Transverse colon (tissue), 4 donors: ENCODE data around the gene TBCA. TPM values are rescaled to one million over a fixed set of nuclear protein-coding genes. Genes with fewer than 3 reads are reported as not detected.

Experiments
- DNase-seq: peaks from one replicate; pipeline ENCODE4 v3.0.0-alpha.2; 2019
- H3K27ac ChIP-seq, 4 donors: fragments of 200-600 bp; sonication (generic); 2 replicates each; pipeline ENCODE4 v1.5.1; 2016 to 2018; ENCODE audit warnings: inconsistent platforms in 4 of 4
- H3K27me3 ChIP-seq: fragments of 200-600 bp; sonication (generic); 2 replicates; pipeline ENCODE4 v1.5.1; 2017; ENCODE audit warnings: inconsistent platforms
- H3K36me3 ChIP-seq, 4 donors: fragments of 200-600 bp; sonication (generic); 2 replicates each; pipeline ENCODE4 v1.5.1; 2017 to 2019; ENCODE audit warnings: inconsistent platforms in 4 of 4
- H3K4me1 ChIP-seq, 4 donors: fragments of 200-600 bp; sonication (generic); 2 replicates each; pipeline ENCODE4 v1.5.1; 2017 to 2020; ENCODE audit warnings: inconsistent platforms in 4 of 4
- H3K4me3 ChIP-seq, 4 donors: fragments of 200-600 bp; sonication (generic); 1 replicate in 1 of 4; 2 replicates in 3 of 4; pipeline versions ENCODE4 v1.5.1 to v1.6.1; 2017 to 2019; ENCODE audit warnings: inconsistent platforms in 4 of 4
- H3K9me3 ChIP-seq, 2 donors: fragments of 200-600 bp; sonication (generic); 2 replicates each; pipeline ENCODE4 v1.5.1; 2017 to 2019; ENCODE audit warnings: inconsistent platforms in 2 of 2
- CTCF ChIP-seq, 5 experiments: fragments of 200-600 bp in 3 of 5; fragments of 450-650 bp in 2 of 5; sonication (generic) in 3 of 5; IDR thresholded peaks; 1 replicate in 2 of 5; 2 replicates in 3 of 5; pipeline ENCODE4 v1.5.1; 2016 to 2017; ENCODE audit warnings: antibody characterized with exemption in 5 of 5, inconsistent platforms in 3 of 5, mild to moderate bottlenecking in 2 of 5, moderate library complexity in 1 of 5
- EP300 ChIP-seq: sonication (generic); formaldehyde crosslinking; IDR thresholded peaks from one replicate; pipeline ENCODE4 v1.6.1; 2017; ENCODE audit warnings: antibody characterized with exemption, low read depth
- POLR2A ChIP-seq: fragments of 450-650 bp; IDR thresholded peaks from one replicate; pipeline ENCODE4 v1.6.1; 2016; ENCODE audit warnings: antibody characterized with exemption, mild to moderate bottlenecking, moderate library complexity
- POLR2AphosphoS5 ChIP-seq, 3 donors: sonication (generic); formaldehyde crosslinking; IDR thresholded peaks; one replicate each; pipeline ENCODE4 v1.6.1; 2016; ENCODE audit warnings: antibody characterized with exemption in 3 of 3
- WGBS, 2 donors: methylation state at CpG; one replicate each; pipeline ENCODE4 v1.1.5; 2018; ENCODE audit warnings: low coverage in 1 of 2; 5-methylcytosine and 5-hydroxymethylcytosine counted together
- in situ Hi-C, 4 donors: fragments of 200-750 bp; cut with MboI; loops; one replicate each; pipeline versions ENCODE4 v1.15.0 to v1.15.1; 2017; ENCODE audit warnings: low sequenced_read_pairs in 3 of 4, low pct_ligation_motif_present in 1 of 4, low pct_unique_long_range_greater_than_20kb in 1 of 4
- intact Hi-C: fragments of 100-400 bp; cut with DNase I; formaldehyde crosslinking; loops from one replicate; pipeline ENCODE4 v1.15.1; 2023; ENCODE audit warnings: low total_unique reads
- total RNA-seq, 4 donors: library from RNA; depleted of rRNA; stranded (reverse); fragments of >200 nt; gene quantifications; one replicate each; pipeline ENCODE4 v1.1.0, GENCODE V29; 2016

Gene TBCA
- total RNA-seq, 4 donors from 2014 or later, result 16.1 to 125 (median 51.8) TPM

- peaks cover 76% of the 10 kb centered on the region for H3K27me3 ChIP-seq
- WGBS, 2 donors, result 21 to 31% methylated on average over 2 of the region's 2 CpGs
- H3K4me3 ChIP-seq, result no peak overlapping the region
- no peaks in the 10 kb centered on the region for H3K36me3 ChIP-seq
- no peak overlapping the region for H3K27ac ChIP-seq
- TF ChIP-seq POLR2A (no peak), POLR2AphosphoS5 (IDR thresholded peaks at IDR 0.05) (no peak), EP300 (no peak), CTCF (IDR thresholded peaks at IDR 0.05) (no peak)
- intact Hi-C loops, result no loop called here
- DNase-seq, result no peak
- in situ Hi-C loops, result no loop called here
- H3K9me3 ChIP-seq, result no peaks in the 10 kb centered on the region
- no peaks in the 10 kb centered on the region for H3K4me1 ChIP-seq
Measured at GRCh38 chr5:77651343-77651742, 124.8 kb downstream of the TBCA start.

GRCh38 chr5:77650686-77651085 lies 125.5 kb downstream of the TBCA start:
- Histone ChIP-seq H3K27me3 (peaks cover 76% of the 10 kb centered on the region), H3K9me3 (no peaks in the 10 kb centered on the region), H3K27ac (no peak overlapping the region), H3K36me3 (no peaks in the 10 kb centered on the region), H3K4me3 (no peak overlapping the region), H3K4me1 (peaks cover 0 to 2% (median 0%) of the 10 kb centered on the region in 4 donors)
- WGBS, 2 donors, result 15% methylated on average over 1 of the region's 1 CpG; no CpG with 5 or more reads in 1 of the 2 donors
- TF ChIP-seq POLR2A (no peak), EP300 (no peak), POLR2AphosphoS5 (IDR thresholded peaks at IDR 0.05) (no peak), CTCF (IDR thresholded peaks at IDR 0.05) (no peak)
- intact Hi-C loops (no loop called here), in situ Hi-C loops (no loop called here)
- no peak for DNase-seq

GRCh38 chr5:77649776-77650175 lies 126.4 kb downstream of the TBCA start:
- no peak for DNase-seq
- 77 to 89% methylated on average over 2 of the region's 2 CpGs for WGBS, 2 donors
- intact Hi-C loops (no loop called here), in situ Hi-C loops (loop anchor here in 1 of 4 donors (25.0 kb wide), 1 partner anchor 363 kb away; no protein-coding TSS in a partner anchor)
- Histone ChIP-seq H3K27ac (no peak overlapping the region), H3K27me3 (peaks cover 78% of the 10 kb centered on the region), H3K9me3 (no peaks in the 10 kb centered on the region), H3K4me3 (no peak overlapping the region), H3K36me3 (no peaks in the 10 kb centered on the region), H3K4me1 (peaks cover 0 to 8% (median 4%) of the 10 kb centered on the region in 4 donors)
- TF ChIP-seq POLR2AphosphoS5 (IDR thresholded peaks at IDR 0.05) (no peak), EP300 (no peak), CTCF (IDR thresholded peaks at IDR 0.05) (no peak), POLR2A (no peak)

- 58 to 69% methylated on average over 7 to 11 of the region's 11 CpGs for WGBS, 2 donors
- Histone ChIP-seq H3K27ac (no peak overlapping the region), H3K27me3 (peaks cover 94% of the 10 kb centered on the region), H3K36me3 (no peaks in the 10 kb centered on the region), H3K9me3 (no peaks in the 10 kb centered on the region), H3K4me1 (peaks cover 4 to 18% (median 10%) of the 10 kb centered on the region in 4 donors), H3K4me3 (peak overlapping the region in 1 of 4 donors; percentile 40)
- intact Hi-C loops, result no loop called here
- TF ChIP-seq POLR2A (no peak), POLR2AphosphoS5 (IDR thresholded peaks at IDR 0.05) (no peak), CTCF (IDR thresholded peaks at IDR 0.05) (no peak), EP300 (no peak)
- in situ Hi-C loops, result loop anchor here in 1 of 4 donors (25.0 kb wide), 1 partner anchor 366 kb away; no protein-coding TSS in a partner anchor
- DNase-seq, result no peak
Measured at GRCh38 chr5:77645995-77646639, 130.0 kb downstream of the TBCA start.
